ENCODE measurements around the gene LAMA2.

LAMA2 gene

GRCh38 chr6:129329678-129330077 lies 446.7 kb downstream of the LAMA2 start:
- no peak for DNase-seq

- DNase-seq = no peak
These were observed 448.7 kb downstream of the LAMA2 start for GRCh38 chr6:129331450-129332138.

- DNase-seq = no peak
These were observed 452.9 kb downstream of the LAMA2 start for GRCh38 chr6:129335792-129336191.

- no peak for DNase-seq
These were observed 455.7 kb downstream of the LAMA2 start for GRCh38 chr6:129338683-129339082.

DNA sequence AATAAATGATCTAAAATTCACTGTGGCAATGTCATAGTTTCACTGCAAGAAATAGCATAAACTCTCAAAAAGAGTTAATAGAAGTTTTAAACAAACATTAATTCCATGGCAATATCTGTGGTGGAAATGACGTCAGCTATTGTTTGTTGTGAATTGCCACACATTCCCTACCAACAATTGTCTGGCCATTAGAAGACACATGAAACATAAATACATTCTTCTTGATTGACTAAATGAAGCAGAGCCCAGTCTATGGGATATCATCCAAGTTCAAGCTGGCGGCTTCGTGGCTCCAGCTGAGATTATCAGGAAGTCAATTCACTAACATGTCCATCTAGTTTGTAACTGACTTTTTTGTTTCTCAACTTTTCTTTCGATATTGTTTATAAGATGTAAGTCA lies 458.0 kb downstream of the LAMA2 start:
- DNase-seq = no peak

DNA sequence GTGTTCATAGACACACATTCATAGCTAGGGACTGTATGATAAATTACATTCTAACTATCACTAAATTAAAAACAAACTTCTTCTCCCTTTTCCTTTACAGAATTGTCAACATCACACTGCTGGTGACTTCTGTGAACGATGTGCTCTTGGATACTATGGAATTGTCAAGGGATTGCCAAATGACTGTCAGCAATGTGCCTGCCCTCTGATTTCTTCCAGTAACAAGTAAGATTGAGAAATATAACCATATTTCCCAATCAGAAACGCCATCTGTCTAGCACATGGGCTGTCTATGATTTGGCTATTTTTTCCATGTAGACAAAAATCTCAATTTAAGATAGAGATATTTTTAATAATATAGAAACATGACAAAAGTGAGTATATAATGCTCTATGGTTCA lies 459.3 kb downstream of the LAMA2 start:
- no peak for DNase-seq

- no peak for DNase-seq
These were observed 459.9 kb downstream of the LAMA2 start for GRCh38 chr6:129342796-129343195.

GRCh38 chr6:129344379-129344778 lies 461.4 kb downstream of the LAMA2 start:
- no peak for DNase-seq

DNA sequence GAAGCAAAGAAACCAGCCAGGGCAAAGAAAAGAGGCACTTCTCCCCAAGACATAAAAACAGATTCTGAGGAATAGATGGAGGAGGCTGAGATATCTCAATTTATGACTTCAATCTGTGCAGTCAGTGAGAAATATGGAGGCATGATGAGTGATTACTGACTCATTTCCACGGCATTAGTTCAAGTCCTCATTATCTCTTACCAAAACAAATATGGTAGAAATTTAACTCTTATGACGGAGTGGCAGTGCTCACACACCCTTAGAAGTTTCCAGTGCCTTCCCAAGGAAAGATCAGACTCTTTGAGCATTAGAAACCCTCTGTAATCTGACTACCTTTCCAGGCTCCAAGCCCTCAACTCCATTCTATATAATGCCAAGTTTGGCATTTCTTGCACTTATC lies 463.0 kb downstream of the LAMA2 start:
- no peak for DNase-seq

DNA sequence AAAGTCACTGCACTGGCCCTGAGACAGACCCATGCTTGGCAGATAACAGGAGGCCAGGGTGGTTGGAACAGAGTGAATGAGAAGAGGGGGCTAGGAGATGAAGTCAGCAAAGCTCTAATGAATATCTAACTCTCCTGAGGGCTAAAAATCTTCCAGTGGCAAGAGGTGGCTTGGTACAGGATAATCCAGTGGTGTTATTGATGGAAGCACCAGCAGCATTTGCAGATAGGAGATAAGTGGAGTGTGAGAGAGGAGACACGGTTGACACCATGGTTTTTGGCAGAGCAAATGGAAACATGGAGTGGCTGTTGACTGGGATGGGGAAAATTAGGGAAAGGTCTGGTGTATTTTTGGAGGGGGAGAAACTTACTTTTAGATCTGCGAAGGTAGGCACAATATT lies 464.0 kb downstream of the LAMA2 start:
- no peak for DNase-seq

GRCh38 chr6:129350278-129350677 lies 467.3 kb downstream of the LAMA2 start:
- no peak for DNase-seq

GRCh38 chr6:129351807-129352206 lies 468.9 kb downstream of the LAMA2 start:
- no peak for DNase-seq

- no peak for DNase-seq
These were observed 470.1 kb downstream of the LAMA2 start for GRCh38 chr6:129353067-129353466.

- DNase-seq = no peak
These were observed 473.2 kb downstream of the LAMA2 start for GRCh38 chr6:129356129-129356528.

GRCh38 chr6:129359811-129360681 lies 477.1 kb downstream of the LAMA2 start:
- DNase-seq = no peak

GRCh38 chr6:129360682-129360955 lies 477.7 kb downstream of the LAMA2 start:
- no peak for DNase-seq

DNA sequence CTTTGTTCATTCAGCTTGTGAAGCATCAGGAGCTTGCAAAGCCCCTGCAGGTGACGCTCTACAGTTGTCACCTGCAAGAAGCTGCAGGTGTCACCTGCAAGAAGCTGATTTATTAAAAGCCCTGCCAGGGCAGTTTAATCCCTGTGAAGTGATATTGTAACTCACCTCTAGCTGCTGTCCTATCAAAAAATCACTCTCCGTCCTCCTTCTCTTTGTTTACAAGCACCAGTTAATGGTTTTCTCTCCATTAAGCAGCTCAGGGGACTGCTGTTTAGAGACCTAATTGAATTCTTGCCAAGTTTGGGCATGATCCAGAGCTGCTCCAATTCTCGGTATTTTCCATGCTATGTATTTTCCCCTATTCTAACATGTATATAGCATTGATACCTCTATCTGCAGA lies 481.1 kb downstream of the LAMA2 start:
- no peak for DNase-seq

DNA sequence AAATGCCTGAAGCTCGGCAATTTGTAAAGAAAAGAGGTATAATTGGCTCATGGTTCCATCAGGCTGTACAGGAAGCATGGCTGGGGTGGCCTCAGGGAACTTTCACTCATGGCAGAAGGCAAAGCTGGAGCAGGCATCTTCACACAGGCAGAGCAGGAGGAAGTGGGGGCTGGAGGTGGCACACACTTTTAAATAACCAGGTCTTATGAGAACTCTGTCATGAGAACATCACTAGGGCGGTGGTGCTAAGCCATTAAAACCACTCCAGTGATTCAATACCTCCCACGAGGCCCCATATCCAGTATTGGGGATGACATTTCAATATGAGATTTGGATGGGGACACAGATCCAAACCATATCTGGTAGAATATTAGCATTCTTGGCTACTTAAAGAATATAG lies 481.8 kb downstream of the LAMA2 start:
- DNase-seq = no peak

DNA sequence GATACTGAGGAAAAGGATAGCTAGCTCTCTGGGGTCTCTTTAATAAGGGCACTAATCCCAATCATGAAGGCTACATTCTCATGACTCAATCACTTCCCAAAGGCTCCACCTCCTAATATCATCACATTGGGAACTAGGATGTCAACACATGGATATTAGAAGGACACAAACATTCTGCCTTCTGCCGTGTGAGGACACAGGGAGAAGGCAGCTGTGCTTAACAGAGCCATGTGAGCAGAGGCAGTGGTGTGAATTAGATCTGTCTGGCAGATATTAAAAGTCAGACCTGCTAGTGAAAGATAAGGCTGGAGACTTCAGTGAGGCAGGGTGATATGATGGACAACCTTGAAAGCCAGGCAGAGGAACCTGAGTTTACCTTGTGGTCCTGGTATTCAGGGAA lies 485.1 kb downstream of the LAMA2 start:
- no peak for DNase-seq

DNA sequence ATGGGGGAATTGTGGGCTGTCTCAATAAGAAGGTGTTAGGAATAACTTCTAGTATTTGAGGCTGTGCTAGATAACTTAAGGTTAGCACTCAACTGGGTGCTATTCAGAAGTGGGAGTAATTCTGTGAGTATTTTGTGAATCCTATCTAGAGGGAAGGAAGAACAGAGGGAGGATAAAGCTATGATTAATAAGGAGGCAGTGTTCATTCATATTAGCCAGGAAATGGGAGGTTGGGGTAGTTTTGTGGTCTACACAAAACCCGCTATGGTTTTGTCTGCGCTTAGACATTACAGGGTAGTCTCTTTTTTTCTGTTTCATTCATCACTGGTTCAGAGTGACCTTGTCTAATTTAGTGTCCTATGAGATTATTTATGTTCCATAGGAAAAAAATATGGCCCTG lies 486.0 kb downstream of the LAMA2 start:
- DNase-seq = no peak

- DNase-seq = no peak
These were observed 486.8 kb downstream of the LAMA2 start for GRCh38 chr6:129369737-129370136.

GRCh38 chr6:129370268-129370916 lies 487.5 kb downstream of the LAMA2 start:
- DNase-seq = peak; percentile 30 to 57

- no peak for DNase-seq
These were observed 498.9 kb downstream of the LAMA2 start for GRCh38 chr6:129381885-129382284.

- no peak for DNase-seq
These were observed 500.0 kb downstream of the LAMA2 start for GRCh38 chr6:129382916-129383315.
